ENCODE measurements around the gene RGS19. TPM values are rescaled to one million over a fixed set of nuclear protein-coding genes. Genes with fewer than 3 reads are reported as not detected.
A peak's percentile ranks its signal among the peaks of the same experiment; 100 is the strongest.

RGS19 gene
- total RNA-seq = 29.0 TPM
- long read RNA-seq, transcript RGS19-201 (6 exons, 1,510 nt) = minor isoform, 61 of 183 reads
- long read RNA-seq, transcript RGS19-202 (6 exons, 1,593 nt) = major isoform, 70 of 183 reads
- long read RNA-seq, partial matches to known transcripts = 12 of 183 reads
- long read RNA-seq, other reads (novel, unspliced or antisense) = 40 of 183 reads

- DNase-seq (ENCODE audit: low spot score) = peak; percentile 94
These were observed at the start of gene RGS19 for GRCh38 chr20:64079273-64080012. TSS of gene RGS19 (minus strand) at chr20:64079518. CDS start at chr20:64076886, 2,632 bp downstream.

- peak; percentile 22 for DNase-seq (ENCODE audit: low spot score)
These were observed 44.2 kb upstream of the RGS19 start for GRCh38 chr20:64123517-64123916.

GRCh38 chr20:64122927-64123326 lies 43.6 kb upstream of the RGS19 start:
- peak; percentile 9 for DNase-seq (ENCODE audit: low spot score)

- peak; percentile 57 for DNase-seq (ENCODE audit: low spot score)
These were observed 42.3 kb upstream of the RGS19 start for GRCh38 chr20:64121586-64121985.

GRCh38 chr20:64119681-64120341 lies 40.5 kb upstream of the RGS19 start:
- peak; percentile 55 for DNase-seq (ENCODE audit: low spot score)

- peak; percentile 84 for DNase-seq (ENCODE audit: low spot score)
These were observed 40.0 kb upstream of the RGS19 start for GRCh38 chr20:64119301-64119680.

- DNase-seq (ENCODE audit: low spot score) = peak; percentile 4
These were observed 38.1 kb upstream of the RGS19 start for GRCh38 chr20:64117432-64117777.

- peak; percentile 77 for DNase-seq (ENCODE audit: low spot score)
These were observed 37.5 kb upstream of the RGS19 start for GRCh38 chr20:64116541-64117431.

GRCh38 chr20:64116016-64116415 lies 36.7 kb upstream of the RGS19 start:
- peak; percentile 76 for DNase-seq (ENCODE audit: low spot score)

- peak; percentile 75 for DNase-seq (ENCODE audit: low spot score)
These were observed 36.0 kb upstream of the RGS19 start for GRCh38 chr20:64115171-64115911.

GRCh38 chr20:64114356-64114971 lies 35.1 kb upstream of the RGS19 start:
- peak; percentile 65 for DNase-seq (ENCODE audit: low spot score)

- DNase-seq (ENCODE audit: low spot score) = peak; percentile 84
These were observed 34.6 kb upstream of the RGS19 start for GRCh38 chr20:64113796-64114355.

- DNase-seq (ENCODE audit: low spot score) = peak; percentile 75
These were observed 34.1 kb upstream of the RGS19 start for GRCh38 chr20:64113444-64113775.

- peak; percentile 82 for DNase-seq (ENCODE audit: low spot score)
These were observed 33.5 kb upstream of the RGS19 start for GRCh38 chr20:64112691-64113443.

- peak; percentile 73 for DNase-seq (ENCODE audit: low spot score)
These were observed 32.7 kb upstream of the RGS19 start for GRCh38 chr20:64111841-64112641.

- DNase-seq (ENCODE audit: low spot score) = no peak
These were observed 31.2 kb upstream of the RGS19 start for GRCh38 chr20:64110411-64111068.

- peak; percentile 79 for DNase-seq (ENCODE audit: low spot score)
These were observed 30.6 kb upstream of the RGS19 start for GRCh38 chr20:64109831-64110391.

All from mesenteric fat pad (tissue), 1 donor.